Stimulated activated CD8-positive, alpha-beta memory T cell treated with anti-CD3 and anti-CD28 coated beads, Interleukin-7, amount 100 ng/mL, for 48 hours (primary cell): Measurements from ENCODE around the gene PDZK1IP1.
A peak's percentile ranks its signal among the peaks of the same experiment; 100 is the strongest.
"Not testable (repeated sequence)": the region's sequence is repeated elsewhere in the genome, so short reads cannot be mapped to it uniquely, and the experiment has no call there.

Source experiments
- DNase-seq, 2 donors: peaks; one replicate each; pipeline ENCODE4 v3.0.0-alpha.2; 2020; ENCODE audit warnings: low read depth in 1 of 2; ENCODE audit errors: extremely low read depth in 1 of 2

PDZK1IP1 gene

DNA sequence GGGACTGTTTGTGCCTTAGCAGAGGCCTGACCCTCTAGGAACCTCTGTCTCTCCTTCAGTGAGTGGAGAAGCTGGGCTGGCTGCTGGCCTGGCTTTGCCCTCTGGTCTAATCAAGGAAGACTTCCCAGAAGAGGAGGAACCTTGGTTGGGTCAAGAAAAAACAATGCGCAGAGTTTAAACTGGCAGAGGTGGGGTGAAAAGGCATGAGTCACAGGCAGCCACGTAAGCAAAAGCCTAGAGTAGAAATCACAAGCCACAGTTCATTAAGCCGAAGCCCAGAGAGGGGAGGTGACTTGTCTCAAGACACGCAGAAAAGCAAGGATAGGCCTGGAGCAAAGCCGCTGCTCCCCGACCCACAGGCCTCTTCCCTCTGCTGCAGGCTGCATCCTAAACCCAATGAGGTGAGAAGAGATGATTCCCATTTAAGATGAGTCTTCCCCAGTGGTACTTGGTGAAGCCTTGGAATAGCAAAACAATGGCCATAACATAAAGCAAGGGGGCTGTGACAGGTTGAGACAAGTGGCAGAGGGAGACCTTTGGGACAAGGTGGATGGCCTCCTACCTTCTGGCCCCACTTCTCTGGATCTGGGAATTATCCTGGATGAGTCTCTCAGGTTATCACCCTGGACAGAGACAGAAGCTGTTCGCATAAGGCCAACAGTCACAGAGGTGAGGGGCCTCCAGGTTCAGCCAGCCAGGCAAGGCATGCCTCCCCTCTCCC lies 7.7 kb downstream of the PDZK1IP1 start:
- DNase-seq, result no peak

DNA sequence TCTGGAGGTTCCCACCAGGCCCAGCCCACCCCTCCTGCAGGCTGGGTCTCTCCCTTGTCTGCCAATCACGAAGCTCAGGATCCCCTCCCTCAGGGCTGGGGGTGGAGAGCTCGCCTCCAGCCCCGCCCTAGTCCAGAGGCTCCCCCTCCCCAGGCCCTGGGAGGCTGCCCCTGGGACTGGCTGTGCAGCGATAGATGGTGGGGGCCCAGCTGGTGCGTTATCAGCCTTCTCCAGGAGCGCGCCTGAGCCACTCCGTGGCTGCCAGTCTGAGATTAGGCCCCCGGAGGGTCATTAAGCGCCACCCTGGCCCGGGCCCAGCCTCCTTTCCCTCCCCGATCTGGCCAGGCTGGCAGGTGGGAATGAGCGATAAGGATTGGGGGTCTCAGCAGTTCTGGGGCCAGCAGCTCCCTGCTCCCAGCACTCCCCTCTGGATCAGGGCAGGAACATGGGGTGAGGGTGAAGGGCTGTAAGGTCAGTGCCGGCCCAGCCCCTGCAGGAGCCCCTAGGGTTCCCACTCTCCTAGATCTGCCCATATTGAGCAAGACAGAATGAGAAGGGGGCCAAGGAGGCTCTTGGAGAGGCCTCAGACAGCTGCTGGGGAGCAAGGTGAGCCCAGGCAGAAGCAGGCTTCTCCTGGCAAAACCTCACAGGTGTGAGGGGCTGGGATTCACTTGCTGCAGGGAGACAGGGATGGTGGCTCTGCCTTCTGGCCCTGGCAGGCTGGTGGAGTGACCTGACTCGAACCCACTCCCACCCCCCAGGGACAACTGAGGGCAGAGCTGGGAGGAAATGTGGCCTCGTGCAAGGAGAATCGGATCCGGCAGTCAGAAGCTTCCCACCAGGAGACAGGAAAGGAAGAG lies 8.5 kb downstream of the PDZK1IP1 start:
- DNase-seq, result no peak

DNA sequence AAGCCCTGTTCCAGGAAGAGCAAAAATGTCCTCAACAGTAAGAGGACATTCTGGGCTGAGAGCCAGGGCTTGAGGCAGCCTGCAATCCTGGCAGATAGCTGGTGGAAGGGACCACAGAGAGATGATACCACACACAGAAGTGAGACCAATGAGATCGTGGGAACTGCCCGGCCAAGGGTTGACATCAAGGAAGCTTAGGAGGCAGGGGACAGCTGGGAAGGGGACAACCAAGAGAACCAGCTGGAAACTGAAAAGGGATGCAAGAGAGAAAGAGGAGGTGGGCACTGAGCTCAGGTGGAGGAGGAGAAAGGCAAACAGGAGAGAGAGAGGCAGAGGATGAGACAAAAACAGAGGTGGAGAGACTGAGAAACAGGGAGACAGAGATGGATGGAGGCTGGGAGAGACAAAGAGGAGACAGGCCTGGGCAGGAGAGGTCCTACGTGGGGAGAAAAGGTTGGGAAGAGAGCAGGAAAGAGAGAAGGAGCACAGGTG lies 9.2 kb downstream of the PDZK1IP1 start:
- DNase-seq, result no peak

DNA sequence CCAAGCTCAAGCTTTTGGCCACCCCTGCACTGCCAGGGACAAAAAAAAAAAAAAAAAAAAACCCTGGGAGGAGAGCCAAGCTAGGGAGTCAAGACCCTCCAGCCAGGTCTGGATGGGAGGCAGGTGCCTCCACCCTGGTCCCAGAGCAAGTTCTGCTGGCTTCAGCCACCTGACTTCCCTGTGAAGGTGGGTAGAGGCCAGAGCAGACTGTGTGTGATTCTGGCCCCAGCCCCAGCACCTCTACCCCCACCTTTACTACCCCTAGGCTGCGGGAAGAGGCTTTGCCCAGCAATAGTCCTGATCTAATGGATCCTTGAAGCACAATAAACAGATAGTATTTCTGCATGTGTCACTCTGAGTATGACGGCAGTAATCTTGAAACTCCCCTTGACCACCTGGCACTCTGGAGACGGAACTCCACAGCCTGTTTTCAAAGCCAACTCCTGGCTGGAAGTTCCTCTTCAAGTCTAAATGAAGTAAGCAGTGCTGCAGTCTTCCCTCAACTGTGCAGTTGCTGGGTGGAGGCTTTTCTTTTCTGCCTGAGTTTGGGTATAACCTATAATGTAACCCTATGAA lies 9.8 kb downstream of the PDZK1IP1 start:
- no peak for DNase-seq

DNA sequence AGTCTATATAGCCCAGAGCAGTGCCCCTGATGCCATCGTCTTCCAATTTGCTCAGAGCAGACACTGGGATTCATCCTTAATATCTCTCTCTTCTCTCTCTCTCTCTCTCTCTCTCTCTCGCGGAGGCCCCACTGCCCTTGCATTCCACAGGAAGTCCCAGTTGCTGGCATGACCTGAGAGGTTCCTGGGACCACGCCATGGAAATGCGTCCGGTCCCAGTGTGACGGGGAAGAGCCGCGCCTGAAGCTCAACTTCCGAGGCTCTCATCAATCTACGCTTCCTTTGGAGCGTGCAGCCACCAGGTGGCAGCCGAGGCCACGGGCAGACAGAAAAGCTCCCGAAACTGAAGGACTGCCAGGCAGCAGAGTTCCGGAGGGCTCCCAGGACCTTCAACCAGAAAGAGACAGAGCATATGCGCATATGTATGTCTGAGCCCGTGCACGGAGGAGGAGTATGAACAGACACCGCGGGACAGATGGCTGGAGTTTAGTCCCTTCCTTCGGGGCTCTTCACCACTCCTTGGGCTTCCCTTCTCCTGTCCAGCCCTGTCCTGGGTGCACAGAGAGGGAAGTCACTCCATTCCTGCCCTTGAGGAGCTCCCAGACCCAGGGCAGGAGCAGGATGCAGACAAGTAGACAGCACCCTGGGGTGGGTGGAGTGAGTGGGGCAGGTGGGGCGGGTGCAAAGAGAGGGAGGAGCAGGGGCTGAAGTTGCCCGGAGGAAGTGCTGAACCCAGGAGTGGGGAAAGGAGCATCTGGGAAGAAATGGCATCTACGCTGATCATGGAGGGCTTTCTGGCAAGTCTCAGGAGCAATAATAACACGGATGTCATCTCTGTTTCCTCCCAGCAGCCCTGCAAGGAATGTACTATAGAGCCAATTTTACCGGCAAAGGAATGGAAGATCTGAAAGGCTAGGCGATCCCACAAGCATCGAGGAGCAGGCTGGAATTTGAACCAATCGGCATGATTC lies 10.5 kb downstream of the PDZK1IP1 start:
- DNase-seq, result peak; percentile 54 to 67

DNA sequence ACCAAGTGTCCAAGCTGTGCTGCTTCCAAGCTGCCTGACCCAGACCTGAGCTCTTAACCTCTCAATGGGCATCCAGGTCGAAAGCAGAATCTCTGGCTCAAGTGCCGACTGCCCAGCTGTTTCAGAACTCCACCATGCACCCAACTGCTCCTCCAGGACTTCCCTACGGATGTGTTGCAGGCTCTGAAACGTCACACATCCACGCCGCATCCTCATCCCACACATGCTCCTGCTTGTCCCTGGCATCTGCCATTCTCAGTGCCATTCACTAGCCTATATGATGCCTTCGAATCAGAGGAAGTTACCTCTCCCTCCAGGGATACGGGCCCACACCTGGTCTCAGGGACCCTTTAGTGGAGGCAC lies 11.2 kb downstream of the PDZK1IP1 start:
- DNase-seq, result no peak

DNA sequence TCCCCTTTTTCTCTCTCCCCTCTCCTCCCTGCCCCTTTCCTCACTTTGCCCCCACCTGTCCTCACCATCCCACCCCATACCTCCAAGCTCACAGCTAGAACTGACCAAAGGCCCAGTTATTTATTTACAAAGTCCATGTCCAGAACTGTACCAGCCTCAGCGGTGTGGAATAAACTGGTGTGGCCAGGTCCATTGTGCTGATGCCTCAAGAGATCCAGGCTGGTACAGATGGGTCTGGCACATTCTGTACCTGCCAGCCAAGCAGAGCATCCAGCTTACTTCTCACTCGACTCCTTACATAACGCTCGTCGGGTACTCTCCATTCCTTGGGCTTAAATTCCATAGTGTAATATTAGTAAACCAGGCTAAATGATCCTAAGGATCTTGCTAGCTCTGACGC lies 11.8 kb downstream of the PDZK1IP1 start:
- DNase-seq, result no peak

DNA sequence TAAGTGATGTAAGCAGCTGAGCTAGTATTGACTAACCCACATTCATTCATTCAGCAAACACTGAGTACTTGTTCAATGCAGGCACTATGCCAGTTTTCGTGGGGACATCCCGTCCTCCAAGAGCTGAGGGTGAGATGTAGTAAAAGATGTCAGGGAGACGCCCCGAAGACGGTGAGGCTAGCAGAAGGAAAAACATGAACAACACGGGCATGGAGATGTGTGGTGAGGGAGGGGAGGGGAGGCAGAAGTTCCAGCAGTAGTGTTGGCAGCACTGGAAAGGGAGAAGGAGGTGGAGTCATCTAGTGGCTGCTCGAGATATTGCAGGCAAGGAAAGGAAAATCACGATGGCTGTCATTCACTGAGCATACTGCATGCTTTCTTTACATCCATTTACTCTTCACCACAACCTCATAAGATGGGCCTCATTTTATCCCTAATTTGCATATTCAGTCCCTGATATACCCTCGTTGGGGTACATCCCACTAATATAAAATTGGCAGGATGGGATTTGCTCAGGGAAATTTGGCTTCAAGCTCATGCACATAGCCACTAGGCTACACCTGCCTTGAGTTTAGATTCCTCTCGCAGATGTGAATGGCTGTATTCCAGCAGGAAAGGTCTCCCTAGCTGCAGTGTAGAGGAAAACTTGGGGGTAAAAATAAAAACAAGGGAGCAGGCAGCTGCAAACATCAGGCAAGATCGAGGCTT lies 14.5 kb downstream of the PDZK1IP1 start:
- peak in 1 of 2 donors; percentile 26 for DNase-seq

DNA sequence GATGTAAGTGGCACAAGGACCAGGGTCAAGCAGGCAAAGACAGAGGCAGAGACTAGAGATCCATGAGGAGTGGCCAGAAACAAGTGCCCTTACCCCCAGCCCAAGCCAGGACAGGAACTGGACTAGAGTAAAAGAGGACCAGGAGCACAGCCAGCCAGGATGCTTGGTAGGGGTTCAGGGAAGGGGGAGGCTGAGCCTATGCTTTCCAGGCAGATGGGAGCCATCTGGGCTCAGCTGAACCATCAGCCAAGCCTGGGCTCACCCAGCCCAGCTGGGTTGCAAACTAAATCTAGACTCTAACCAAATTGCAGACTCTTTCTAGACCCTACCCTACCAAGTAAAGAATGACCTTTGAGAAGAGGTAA lies 15.2 kb downstream of the PDZK1IP1 start:
- DNase-seq, result no peak

DNA sequence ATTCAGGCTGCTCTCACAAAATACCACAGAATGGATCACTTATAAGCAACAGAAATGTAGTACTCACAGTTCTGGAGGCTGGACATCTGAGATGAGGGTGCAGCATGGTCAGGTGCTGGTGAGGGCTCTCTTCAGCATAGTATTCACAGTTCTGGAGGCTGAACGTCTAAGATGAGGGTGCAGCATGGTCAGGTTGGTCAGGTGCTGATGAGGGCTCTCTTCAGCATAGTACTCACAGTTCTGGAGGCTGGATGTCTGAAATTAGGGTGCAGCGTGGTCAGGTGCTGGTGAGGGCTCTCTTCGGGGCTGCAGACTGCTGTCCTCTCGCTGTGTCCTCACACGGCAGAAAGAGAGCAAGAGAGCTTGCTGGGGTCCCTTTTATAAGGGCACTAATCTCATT lies 17.1 kb downstream of the PDZK1IP1 start:
- no peak for DNase-seq

DNA sequence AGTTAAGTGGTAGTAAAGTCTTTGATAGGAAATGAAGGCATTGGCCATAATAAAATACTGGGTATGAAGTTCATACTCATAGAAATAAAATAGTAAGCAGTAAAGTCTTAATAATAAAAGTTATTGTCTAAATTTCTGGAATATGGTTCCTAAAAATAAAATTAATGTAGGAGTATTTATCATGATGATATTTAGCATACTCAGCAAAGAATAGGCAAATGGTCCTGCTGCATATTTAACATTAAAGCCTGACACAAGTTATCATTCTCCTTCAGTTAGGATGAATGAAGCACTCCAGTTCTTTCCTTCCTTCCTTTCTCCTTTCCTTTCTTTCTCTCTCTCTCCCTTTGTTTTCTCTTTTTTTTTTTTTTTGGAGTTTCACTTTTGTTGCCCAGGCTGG lies 25.3 kb downstream of the PDZK1IP1 start:
- DNase-seq, result no peak

DNA sequence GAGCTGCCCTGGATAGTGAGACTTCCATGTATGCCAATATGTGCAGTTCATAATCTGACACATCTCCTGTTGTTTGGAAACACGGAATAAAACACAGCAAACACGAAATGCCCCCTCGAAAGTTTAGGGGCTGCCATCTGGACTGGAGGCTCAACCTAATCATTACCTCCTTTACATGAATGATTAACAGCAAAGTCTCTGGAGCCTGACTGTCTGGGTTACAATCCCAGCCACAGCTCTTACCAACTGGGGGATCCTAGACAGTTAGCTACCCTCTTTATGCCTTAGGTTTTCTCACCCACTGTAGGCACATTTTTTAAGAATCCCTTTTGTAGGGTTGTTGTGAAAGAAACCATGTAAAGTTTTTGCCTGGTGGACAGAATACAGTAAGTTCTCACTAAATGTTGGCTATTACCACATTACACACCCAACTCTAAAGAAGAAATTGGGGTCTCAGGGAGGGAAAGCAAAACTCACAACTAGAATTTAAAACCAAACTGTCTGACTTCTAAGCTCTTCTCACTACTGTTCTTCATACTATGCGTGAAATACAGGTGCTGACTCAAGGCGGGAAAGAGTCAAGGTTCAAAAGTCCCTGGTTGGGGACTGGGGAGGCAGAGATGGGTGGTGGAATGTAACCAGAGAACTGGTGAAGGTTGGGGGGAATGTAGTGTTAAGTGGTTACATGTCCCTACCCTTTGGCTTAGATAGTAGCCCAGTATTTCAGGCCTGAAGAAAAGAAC lies 28.4 kb downstream of the PDZK1IP1 start:
- no peak for DNase-seq

DNA sequence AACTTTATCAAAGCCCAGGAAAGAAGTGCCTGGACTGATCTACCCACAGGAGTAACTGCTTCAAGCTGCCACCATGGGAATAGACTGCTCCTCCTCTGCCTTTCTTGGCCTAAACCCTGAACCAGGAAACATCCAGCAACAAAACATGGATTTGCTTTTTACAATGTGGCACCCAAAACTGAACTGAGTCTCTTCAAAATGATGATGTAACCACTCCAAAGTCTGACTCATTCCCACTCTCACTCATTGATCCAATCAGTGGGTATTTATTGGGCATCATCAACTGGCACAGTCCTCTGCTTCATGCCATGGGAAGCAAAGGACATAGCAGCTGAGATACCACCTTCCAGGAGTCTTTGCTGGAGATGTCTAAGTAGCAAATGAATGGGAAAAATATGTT lies 29.1 kb downstream of the PDZK1IP1 start:
- no peak for DNase-seq

DNA sequence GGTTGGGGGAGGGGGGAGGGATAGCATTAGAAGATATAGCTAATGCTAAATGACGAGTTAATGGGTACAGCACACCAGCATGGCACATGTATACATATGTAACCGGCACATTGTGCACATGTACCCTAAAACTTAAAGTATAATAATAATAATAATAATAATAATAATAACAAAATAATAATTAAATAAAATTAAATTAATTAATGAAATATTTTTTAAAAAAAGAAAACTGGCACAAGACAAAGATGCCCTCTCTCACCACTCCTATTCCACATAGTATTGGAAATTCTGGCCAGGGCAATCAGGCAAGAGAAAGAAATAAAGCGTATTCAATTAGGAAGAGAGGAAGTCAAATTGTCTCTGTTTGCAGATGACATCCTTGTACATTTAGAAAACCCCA lies 31.9 kb downstream of the PDZK1IP1 start:
- DNase-seq, result not testable (repeated sequence)

DNA sequence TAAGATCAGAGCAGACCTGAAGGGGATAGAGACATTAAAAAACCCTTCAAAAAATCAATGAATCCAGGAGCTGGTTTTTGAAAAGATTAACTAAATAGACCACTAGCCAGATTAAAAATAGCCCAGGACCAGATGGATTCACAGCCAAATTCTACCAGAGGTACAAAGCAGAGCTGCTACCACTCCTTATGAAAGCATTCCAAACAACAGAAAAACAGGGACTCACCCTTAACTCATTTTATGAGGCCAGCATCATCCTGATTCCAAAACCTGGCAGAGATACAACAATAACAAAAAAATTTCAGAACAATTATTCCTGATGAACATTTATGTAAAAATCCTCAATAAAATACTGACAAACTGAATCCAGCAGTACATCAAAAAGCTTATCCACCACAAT lies 33.4 kb downstream of the PDZK1IP1 start:
- DNase-seq, result not testable (repeated sequence)

DNA sequence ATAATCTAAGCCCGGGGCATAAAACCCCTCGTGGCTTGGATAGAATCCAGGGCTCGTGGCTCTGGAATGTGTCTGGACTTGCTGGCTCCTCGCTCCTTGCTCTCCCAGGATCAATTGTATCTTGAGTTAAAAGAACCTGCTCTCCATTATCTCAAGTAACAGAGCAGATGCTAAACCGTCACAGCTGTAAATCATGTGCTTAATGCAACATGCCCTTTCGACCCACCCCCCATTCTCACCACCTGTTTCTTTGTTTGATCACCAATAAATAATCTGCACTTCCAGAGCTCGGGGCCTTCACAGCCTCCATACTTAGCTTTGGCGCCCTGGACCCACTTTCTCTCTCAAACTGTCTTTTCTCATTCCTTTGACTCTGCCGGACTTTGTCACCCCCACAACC lies 40.7 kb downstream of the PDZK1IP1 start:
- DNase-seq, result not testable (repeated sequence)

DNA sequence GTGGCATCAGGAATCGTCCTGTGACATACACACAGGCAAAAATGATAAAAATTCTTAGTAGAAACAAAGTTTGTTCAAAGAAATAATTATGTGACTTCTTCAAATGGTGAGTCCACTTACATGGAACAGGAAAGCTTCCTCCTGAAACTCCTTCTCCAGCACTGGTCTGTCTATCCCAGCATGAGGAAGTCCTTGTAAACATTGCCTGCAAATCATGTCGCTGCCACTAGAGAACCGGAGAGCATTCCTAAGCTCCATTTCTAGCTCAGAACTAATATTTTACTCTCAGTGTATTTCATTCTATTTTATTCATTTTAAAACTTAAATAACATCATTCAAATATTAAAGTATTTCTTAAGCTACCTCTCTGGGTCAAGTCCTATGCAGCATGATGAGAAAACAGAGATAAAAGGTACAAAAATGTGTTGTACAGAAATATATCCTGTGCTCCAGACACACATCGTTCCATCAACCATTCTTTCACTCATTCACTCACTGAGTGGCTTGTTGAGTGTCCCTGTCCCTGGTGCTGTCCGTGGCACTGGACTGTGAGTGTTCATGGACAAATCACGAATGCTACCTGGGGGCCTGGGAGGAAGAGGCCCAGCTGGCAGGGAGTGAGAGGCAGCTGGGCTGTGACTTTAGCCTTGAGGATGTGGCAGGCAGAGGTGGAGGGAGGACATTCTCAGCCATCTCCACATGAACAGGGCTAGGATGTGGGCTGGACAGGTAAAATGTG lies 42.6 kb downstream of the PDZK1IP1 start:
- no peak for DNase-seq

DNA sequence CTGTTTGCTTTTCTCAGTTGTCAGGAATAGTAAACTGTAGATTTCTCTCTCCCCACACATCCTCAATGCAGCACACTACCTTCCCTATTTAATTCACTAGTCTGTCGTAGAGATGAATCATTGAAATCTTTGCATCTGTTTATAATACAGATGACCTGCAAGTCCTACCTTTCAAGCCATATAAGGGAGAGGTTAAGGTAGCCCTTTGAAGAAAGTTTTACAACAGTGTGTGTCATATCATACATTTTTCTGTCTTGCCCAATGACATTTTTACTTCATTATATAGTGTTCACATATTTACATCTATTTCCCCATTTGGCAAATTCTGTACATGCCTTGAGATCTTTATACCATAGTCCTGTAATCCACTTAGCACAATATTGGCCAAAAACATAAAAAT lies 43.3 kb downstream of the PDZK1IP1 start:
- not testable (repeated sequence) for DNase-seq

DNA sequence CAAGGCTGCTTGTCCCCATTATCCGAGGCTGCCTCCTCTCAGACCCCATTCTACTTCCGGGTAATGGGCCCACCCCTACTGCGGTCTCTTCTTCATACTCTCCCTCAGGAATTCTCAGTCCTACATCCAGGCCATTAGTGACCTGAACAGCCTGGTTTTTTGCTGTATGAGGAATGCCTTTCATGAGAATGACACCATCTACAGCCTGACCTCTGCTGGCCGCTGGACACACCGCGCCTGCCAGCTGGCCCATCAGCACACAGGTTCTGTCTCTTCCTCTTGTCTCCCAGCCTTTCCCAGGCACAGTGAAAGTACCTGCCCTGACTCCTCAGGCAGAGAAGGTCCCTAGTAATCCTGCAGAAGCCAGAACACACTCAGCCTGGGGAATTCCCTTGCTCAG lies 46.2 kb downstream of the PDZK1IP1 start:
- not testable (repeated sequence) for DNase-seq
